ENCODE data around the gene TASOR2.

TASOR2 gene

DNA sequence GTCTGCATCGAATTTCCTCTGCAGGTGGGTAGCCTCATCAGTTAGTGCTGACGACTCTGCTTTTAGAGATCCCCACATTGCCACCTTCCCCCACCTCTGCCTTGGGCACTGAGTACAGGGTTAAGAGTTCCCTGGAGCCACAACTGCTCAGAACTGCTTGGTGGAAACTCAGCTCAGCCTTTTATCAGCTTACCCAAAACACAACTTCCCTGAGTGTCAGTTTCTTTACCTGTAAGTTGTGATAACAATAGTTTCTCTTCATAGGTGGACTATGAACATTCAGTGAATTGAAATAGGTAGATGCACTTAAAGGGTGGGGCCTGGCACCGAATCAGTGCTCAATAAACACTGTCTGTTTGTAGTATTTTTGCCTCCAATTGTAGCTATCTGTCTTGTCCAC is 29.5 kb upstream of the TASOR2 start:
- no peak for DNase-seq (ENCODE audit: low spot score)
- in situ Hi-C loops (cut with MboI; ENCODE audit: low sequenced_read_pairs, unreplicated experiment): no loop called here
- TF ChIP-seq, protein P1, sequence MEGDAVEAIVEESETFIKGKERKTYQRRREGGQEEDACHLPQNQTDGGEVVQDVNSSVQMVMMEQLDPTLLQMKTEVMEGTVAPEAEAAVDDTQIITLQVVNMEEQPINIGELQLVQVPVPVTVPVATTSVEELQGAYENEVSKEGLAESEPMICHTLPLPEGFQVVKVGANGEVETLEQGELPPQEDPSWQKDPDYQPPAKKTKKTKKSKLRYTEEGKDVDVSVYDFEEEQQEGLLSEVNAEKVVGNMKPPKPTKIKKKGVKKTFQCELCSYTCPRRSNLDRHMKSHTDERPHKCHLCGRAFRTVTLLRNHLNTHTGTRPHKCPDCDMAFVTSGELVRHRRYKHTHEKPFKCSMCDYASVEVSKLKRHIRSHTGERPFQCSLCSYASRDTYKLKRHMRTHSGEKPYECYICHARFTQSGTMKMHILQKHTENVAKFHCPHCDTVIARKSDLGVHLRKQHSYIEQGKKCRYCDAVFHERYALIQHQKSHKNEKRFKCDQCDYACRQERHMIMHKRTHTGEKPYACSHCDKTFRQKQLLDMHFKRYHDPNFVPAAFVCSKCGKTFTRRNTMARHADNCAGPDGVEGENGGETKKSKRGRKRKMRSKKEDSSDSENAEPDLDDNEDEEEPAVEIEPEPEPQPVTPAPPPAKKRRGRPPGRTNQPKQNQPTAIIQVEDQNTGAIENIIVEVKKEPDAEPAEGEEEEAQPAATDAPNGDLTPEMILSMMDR (IDR thresholded peaks at IDR 0.05; ENCODE audit: borderline replicate concordance, control extremely low read depth, extremely low read depth, insufficient read depth, missing control alignments): no peak

DNA sequence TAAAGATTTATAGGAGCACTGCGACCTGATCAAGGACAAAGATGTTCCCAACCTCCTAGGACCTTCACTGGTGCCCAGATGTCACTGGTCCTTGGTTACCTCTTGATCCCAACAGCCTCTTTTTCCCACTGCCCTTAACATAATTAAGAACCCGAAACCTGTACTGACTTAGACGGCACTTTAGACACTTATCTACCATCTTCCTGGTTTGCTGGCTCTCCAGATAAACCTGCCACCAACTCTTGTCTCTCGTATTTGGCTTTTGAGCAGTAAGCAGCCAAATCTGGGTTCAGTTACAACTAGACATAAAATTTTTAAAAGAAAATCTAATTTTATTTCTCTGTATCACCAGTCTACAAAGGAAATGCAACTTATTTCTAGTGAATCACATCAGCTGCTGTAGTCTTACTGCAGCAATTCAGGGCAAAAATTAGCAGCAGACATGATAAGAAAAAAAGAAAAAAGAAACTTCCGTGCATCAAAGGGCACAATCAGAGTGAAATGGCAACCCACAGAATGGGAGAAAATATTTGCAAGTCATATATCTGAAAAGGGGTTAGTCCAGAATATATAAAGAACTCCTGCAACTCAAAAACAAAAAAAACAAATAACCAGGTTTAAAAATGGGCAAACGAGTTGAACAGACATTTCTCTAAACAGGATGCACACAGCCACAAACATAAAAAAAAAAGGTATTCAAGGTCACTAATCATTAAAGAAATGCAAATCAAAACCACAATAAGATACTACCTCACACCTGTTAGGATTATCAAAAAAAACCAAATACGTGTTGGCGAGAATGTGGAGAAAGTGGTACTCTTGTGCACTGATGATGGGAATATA is 27.7 kb upstream of the TASOR2 start:
- no peak for DNase-seq (ENCODE audit: low spot score)
- TF ChIP-seq, protein P1 (IDR thresholded peaks at IDR 0.05; ENCODE audit: borderline replicate concordance, control extremely low read depth, extremely low read depth, insufficient read depth, missing control alignments): no peak
- in situ Hi-C loops (cut with MboI; ENCODE audit: low sequenced_read_pairs, unreplicated experiment): no loop called here

DNA sequence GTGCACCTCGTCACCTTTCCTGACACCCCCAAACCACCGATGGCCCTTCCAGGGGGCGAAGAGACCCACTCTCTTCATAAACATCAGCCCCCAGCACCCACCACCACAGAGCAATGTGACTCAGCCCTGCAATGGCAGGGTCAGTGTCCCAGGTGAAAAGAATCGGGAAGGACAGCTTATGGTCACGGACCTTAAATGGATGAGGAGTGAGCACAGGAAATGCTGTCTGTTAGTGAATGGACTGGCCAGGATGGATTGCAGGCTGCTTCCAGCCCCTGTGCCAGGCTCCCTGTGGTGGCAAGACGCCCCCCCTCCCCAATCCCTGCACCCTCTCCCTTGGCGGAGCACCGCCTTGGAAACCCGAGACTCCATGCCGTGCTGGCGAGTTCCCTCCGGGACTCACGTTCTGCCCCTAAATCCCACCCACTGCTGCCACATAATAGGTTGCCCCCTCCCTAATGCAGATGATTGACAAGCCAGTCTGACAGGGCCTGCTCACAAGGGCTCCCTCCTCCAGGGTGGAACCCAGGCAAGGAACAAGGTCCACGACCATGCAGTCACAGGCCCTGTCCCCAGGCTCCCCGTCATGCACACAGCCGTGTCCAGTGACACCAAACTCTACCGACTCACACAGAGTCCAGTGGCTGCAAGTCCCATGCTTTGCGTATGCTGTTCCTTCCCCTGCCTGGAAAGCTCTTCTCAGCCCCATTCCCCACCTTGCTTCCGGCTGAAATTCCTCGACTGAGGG is 25.6 kb upstream of the TASOR2 start:
- DNase-seq (ENCODE audit: low spot score): no peak
- TF ChIP-seq, protein P1 (IDR thresholded peaks at IDR 0.05; ENCODE audit: borderline replicate concordance, control extremely low read depth, extremely low read depth, insufficient read depth, missing control alignments): no peak
- in situ Hi-C loops (cut with MboI; ENCODE audit: low sequenced_read_pairs, unreplicated experiment): no loop called here

DNA sequence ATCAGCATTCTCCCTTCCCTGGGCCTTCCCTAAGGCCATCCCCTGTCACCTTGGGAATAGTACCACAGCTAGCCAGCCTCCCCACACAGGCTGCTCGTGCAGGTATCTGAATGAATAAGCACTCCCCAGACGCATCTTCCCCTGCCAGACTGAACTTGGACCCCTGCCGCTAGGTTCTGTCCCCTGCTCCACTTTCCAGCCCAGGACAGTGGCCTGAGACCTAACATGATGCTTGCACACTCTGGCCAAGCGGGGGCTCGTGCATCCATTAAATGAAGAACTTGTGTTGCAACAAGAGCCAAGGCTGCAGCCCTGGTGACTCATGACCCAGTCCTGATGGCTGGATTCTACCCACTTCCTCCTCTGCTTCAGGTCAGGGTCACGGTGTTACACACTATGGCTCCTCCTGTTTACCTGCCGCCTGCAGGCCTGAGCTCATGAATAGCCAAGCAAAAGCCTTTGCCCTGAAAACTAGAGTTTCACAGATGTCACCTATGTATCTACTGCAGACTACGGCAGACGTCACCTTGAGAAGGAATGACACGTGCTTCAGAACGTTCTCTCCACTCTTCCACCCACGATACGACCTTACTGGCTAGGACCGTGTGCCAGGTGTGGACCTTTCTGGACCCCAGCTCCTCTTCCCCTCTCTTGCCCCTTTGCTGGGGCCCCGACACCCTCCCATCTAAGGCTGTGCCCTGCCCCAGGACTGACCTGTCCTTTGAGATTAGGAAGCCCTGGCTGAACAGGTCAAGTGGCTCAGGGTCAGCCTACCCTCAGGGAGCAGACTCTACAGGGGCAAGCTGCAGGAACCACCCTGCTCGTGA is 24.7 kb upstream of the TASOR2 start:
- TF ChIP-seq, protein P1 (IDR thresholded peaks at IDR 0.05; ENCODE audit: borderline replicate concordance, control extremely low read depth, extremely low read depth, insufficient read depth, missing control alignments): no peak
- DNase-seq (ENCODE audit: low spot score): peak; percentile 60
- in situ Hi-C loops (cut with MboI; ENCODE audit: low sequenced_read_pairs, unreplicated experiment): no loop called here

DNA sequence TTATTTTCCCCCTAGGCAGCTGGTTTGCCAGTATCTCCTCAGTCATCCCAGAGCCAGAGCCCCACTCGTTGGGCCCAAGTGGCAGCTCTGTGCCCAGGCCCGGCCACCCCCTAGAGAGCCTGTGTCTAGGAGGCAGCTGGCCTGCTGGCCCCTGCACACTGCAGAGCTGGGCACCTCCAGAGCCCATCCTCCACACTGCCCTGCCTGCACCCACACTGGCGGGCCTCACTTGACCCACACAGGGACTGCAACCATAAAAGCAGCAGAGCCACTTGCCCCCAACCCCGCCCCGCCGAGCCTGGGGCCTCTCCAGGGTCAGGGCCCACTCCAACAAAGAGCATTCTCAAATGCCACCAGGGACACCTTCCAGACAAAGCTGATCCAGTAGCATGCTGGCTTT is 23.6 kb upstream of the TASOR2 start:
- TF ChIP-seq, protein P1 (IDR thresholded peaks at IDR 0.05; ENCODE audit: borderline replicate concordance, control extremely low read depth, extremely low read depth, insufficient read depth, missing control alignments): no peak
- in situ Hi-C loops (cut with MboI; ENCODE audit: low sequenced_read_pairs, unreplicated experiment): no loop called here

More for the DNA sequence above, 23.6 kb upstream of the TASOR2 start:
- DNase-seq (ENCODE audit: low spot score): no peak
